Measurements from ENCODE around the gene COL27A1. TPM values are rescaled to one million over a fixed set of nuclear protein-coding genes. Genes with fewer than 3 reads are reported as not detected.

COL27A1 gene
- polyA plus RNA-seq, 5 donors, result 117 to 182 (median 145) TPM

DNA sequence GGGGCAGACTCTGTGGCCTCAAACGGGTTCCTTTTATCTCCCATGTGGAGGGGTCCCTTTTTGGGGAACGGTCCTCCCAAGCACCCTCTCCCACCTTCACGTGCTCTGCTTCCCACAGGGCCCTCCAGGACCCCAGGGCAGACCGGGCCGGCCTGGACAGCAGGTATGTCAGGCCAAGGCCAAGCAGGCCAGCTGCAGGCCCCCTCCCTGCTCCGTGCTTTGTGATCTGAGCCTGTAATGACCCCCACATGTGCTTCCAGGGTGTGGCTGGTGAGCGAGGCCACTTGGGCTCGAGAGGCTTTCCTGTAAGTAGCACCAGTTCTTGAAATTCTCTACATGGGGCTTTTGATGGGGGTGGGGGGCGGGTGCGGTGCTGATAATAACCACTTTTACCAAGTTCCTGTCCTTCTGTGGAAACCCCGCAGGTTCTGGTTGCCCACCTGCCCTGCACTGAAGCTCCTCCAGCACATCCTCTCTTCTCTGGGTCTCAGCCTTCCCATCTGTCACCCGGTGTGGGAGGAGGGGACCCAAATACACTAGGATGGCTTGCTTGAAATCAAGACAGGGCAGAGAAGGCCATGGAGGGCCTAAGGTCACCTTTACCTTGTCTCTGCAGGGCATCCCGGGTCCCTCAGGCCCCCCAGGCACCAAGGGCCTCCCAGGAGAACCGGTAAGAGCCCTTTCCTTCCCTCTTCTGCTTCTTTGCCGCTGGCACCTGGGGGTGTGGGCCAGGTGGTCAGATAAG lies 109.6 kb downstream of the COL27A1 start:
- no peak for DNase-seq

GRCh38 chr9:114266969-114267368 lies 111.6 kb downstream of the COL27A1 start:
- no peak for DNase-seq

- DNase-seq, result no peak
These were observed 113.7 kb downstream of the COL27A1 start for GRCh38 chr9:114269023-114269422.

DNA sequence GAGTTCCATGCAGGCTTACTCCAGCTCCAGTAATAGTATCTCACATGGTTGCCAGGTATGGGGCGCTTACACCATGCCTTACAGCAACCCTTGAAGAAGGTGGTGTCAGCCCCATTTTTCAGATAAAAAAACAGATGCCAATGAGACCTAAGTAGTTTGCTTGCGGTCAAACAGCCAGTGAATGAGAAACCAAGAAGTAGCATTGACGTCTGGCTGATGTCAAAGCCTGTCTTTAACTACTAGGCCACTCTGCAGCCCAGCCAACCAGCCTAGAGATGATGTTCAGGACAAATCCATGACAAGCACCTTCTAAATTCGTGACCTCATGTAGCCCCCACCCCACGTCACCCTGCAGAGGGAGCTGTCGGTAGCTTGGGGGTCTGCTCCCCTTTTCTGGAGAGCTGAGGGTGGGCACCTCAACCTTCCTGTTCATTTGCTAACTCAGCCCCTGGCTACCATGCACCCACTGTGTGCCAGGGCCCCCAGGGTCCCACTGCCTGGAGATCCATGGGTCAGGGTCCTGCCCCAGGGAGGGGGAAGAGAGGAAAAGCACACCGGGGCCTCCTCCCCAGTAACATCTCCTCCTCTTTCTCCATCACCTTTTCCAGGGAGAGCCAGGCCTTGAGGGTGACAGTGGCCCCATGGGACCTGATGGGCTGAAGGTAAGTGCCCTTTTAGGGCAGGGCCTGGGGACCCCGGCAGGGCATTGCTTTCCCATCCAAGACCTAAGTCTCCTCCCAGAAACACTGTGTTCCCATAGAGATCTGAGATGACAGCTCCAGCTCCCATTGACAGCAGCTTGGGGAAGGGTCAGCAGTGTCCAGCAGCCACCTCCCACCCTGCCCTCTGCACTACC lies 115.0 kb downstream of the COL27A1 start:
- DNase-seq, result no peak

GRCh38 chr9:114271556-114272510 lies 116.5 kb downstream of the COL27A1 start:
- no peak for DNase-seq

DNA sequence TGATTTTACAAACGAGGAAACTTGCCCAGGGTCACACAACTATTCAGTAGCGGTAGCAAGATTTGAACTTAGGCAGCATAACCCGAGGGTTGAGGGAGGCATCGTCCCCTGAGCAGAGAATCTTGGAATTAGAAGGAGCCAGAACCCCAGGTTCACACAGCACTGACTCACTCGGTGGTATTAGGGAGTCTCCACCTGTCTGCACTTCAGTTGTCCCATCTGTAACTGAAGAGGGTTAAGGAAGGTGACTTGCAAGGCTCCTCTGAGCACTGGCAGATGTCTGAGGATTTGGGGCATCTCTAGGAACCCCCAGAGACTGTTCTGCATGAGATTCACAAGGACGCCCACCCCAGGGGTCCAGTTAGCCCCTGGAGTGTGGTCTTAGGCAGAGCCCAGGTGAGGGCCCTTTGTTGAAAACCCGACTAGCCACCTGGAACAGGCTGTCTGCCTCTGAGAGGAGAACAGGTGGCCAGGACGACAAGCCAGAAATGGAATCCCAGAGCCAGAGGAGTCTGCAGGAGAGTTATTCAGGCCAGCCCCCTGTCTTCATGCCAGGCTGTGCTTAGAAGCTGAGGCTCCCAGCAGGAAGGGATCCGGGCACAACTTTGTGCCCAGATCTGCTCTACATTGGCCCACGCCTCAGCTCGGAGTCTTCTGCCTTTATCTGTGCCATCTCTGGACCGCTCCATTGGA lies 117.5 kb downstream of the COL27A1 start:
- no peak for DNase-seq

GRCh38 chr9:114273461-114273881 lies 118.1 kb downstream of the COL27A1 start:
- DNase-seq, result no peak

GRCh38 chr9:114274217-114274616 lies 118.9 kb downstream of the COL27A1 start:
- no peak for DNase-seq

- DNase-seq, result no peak
These were observed 120.1 kb downstream of the COL27A1 start for GRCh38 chr9:114275246-114276004.

- no peak for DNase-seq
These were observed 121.8 kb downstream of the COL27A1 start for GRCh38 chr9:114276908-114277821.

GRCh38 chr9:114278356-114278755 lies 123.0 kb downstream of the COL27A1 start:
- no peak for DNase-seq

DNA sequence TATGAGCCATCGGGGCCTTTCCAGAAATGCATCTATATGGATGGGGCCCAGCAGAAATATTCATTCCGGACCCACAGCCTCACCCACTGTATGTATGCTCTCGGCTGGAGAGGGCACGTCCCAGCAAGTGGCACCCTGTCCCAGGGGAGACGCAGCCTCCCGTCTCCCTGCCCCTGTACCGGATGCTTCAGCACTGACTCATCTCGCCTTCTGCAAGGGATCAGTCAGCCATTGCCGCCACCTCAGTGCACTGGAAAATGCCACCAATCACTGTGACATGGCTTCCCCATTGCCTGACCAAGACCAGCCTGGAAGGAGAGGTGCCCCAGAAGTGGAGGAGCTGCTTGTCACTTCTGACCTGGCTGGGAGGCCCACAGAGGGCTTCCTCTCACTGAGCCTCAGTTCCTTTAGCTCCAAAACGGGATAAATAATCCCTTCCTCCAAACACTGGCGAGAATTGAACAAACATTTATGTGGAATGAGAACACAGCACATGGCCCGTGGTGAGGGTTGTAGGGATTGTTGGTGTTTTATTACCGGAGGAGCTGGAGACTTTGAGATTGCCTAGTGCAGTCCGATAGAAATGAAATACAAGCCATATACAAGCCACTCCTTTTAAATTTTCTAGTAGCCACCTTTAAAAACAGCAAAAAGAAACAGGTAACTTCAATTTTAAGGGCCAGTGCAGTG lies 123.7 kb downstream of the COL27A1 start:
- DNase-seq, result no peak

GRCh38 chr9:114279693-114280092 lies 124.4 kb downstream of the COL27A1 start:
- DNase-seq, result no peak

GRCh38 chr9:114280636-114281472 lies 125.5 kb downstream of the COL27A1 start:
- DNase-seq, result no peak

DNA sequence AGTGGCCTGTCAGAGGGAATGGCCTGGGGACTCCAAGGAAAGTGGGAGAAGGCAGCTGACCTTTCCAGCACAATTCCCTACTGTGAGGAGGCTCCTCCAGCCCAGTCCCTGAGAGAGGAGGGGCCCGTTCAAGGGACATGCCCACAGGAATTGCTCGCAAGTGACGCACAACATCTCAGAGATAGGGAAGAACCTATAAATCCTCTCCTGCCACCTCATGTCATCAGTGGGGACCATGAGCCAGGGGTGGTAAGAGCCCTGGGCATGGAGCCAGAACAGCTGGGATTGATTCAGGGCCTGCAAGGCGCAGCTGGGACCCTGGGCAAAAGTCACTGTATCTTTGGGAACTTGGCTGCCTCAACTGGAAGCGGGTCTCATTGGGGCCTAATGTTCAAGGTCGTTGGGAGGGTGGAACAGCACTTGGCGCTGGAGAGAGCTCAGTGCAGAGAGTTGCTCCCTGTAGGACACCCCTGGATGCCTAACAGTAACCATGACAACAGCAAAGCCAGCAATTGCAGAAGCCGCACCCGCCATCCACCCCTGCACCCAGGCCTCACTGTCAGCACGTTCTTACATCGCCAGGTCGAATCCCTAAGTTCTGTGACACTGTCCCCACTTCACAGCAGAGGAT lies 126.3 kb downstream of the COL27A1 start:
- peak; percentile 53 to 60 for DNase-seq

DNA sequence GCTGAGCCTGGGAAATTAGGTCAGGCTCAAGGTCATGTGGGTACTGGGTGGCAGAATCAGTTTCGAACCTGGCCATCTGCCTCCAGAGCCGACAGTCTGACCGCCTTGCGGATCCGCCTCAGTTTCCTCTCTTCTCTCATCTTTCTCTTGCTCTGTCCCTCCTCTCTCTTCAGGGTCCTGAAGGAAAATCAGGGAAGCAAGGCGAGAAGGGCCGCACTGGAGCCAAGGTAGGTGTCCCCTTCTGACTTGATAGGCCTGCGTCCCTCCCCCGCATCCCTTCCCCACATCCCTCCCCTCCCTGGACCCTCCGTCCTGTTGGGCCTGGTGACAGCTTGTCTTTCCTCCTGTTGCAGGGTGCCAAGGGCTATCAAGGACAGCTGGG lies 126.8 kb downstream of the COL27A1 start:
- no peak for DNase-seq

DNA sequence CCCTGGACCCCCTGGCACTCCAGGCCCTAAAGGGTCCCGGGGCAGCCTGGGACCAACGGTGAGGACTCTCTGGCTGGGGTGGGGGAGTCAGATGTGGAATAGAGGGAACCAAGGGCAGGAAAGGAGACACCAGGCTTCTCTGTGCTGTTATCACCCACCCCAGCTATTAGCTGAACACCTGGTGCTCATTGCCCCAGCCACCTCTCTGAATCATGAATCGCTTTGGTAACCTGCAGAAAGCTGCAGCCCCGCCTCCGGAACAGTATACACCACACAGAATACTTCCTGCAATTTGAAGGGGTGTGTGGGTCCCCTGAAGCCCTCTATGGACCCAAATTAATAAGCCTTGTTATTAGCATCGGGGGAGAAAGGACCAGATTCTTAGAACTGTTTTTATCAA lies 127.2 kb downstream of the COL27A1 start:
- DNase-seq, result no peak
